NCI-H1436 (cell line): ENCODE data around the gene GAPVD1.
"Not testable (repeated sequence)": the region's sequence is repeated elsewhere in the genome, so short reads cannot be mapped to it uniquely, and the experiment has no call there.

ENCODE experiments used
- DNase-seq: peaks from one replicate; lab custom pipeline; 2025; lab: John Stamatoyannopoulos, UW

The GAPVD1 gene

GRCh38 chr9:125316359-125316758 lies 54.7 kb downstream of the GAPVD1 start:
- not testable (repeated sequence) for DNase-seq

- DNase-seq: no peak
Observed at GRCh38 chr9:125317704-125318103, 56.1 kb downstream of the GAPVD1 start.

- DNase-seq: no peak
Observed at GRCh38 chr9:125321496-125321895, 59.9 kb downstream of the GAPVD1 start.

GRCh38 chr9:125323615-125324014 lies 62.0 kb downstream of the GAPVD1 start:
- DNase-seq: no peak

GRCh38 chr9:125325826-125326225 lies 64.2 kb downstream of the GAPVD1 start:
- DNase-seq: no peak

- no peak for DNase-seq
Observed at GRCh38 chr9:125329978-125330377, 68.4 kb downstream of the GAPVD1 start.

- DNase-seq: no peak
Observed at GRCh38 chr9:125330587-125330986, 69.0 kb downstream of the GAPVD1 start.

- no peak for DNase-seq
Observed at GRCh38 chr9:125332527-125332926, 70.9 kb downstream of the GAPVD1 start.

- no peak for DNase-seq
Observed at GRCh38 chr9:125337236-125337635, 75.6 kb downstream of the GAPVD1 start.

- no peak for DNase-seq
Observed at GRCh38 chr9:125338929-125339328, 77.3 kb downstream of the GAPVD1 start.

GRCh38 chr9:125341566-125341965 lies 79.9 kb downstream of the GAPVD1 start:
- DNase-seq: no peak

- DNase-seq: no peak
Observed at GRCh38 chr9:125343518-125344275, 82.1 kb downstream of the GAPVD1 start.

- no peak for DNase-seq
Observed at GRCh38 chr9:125346080-125346732, 84.6 kb downstream of the GAPVD1 start.

- no peak for DNase-seq
Observed at GRCh38 chr9:125355601-125356000, 94.0 kb downstream of the GAPVD1 start.

GRCh38 chr9:125356032-125356431 lies 94.4 kb downstream of the GAPVD1 start:
- DNase-seq: no peak

GRCh38 chr9:125359011-125359410 lies 97.4 kb downstream of the GAPVD1 start:
- DNase-seq: no peak

GRCh38 chr9:125360601-125361000 lies 99.0 kb downstream of the GAPVD1 start:
- no peak for DNase-seq

GRCh38 chr9:125361837-125362531 lies 100.4 kb downstream of the GAPVD1 start:
- DNase-seq: no peak

GRCh38 chr9:125366676-125367075 lies 105.0 kb downstream of the GAPVD1 start:
- no peak for DNase-seq

- DNase-seq: no peak
Observed at GRCh38 chr9:125370786-125371185, 109.2 kb downstream of the GAPVD1 start.

- DNase-seq: no peak
Observed at GRCh38 chr9:125372441-125373226, 111.0 kb downstream of the GAPVD1 start.
